DND-41 (cell line): ENCODE results near the gene KLHL3.

Source experiments
- EZH2 ChIP-seq: IDR thresholded peaks from 3 replicates; pipeline ENCODE4 v1.6.1; 2012; ENCODE audit warnings: borderline replicate concordance, low read depth, mild to moderate bottlenecking, moderate library complexity, low read length, inconsistent platforms; ENCODE audit not compliant: severe bottlenecking
- TF ChIP-seq, protein P1 (sequence below): IDR thresholded peaks from 2 replicates; pipeline ENCODE4 v1.5.1; 2012; ENCODE audit warnings: borderline replicate concordance, low read length, moderate library complexity, mild to moderate bottlenecking; ENCODE audit not compliant: poor library complexity, severe bottlenecking; ENCODE audit errors: extremely low read depth

GRCh38 chr5:137612576-137612975 is 123.3 kb downstream of the KLHL3 start:
- TF ChIP-seq, protein P1, sequence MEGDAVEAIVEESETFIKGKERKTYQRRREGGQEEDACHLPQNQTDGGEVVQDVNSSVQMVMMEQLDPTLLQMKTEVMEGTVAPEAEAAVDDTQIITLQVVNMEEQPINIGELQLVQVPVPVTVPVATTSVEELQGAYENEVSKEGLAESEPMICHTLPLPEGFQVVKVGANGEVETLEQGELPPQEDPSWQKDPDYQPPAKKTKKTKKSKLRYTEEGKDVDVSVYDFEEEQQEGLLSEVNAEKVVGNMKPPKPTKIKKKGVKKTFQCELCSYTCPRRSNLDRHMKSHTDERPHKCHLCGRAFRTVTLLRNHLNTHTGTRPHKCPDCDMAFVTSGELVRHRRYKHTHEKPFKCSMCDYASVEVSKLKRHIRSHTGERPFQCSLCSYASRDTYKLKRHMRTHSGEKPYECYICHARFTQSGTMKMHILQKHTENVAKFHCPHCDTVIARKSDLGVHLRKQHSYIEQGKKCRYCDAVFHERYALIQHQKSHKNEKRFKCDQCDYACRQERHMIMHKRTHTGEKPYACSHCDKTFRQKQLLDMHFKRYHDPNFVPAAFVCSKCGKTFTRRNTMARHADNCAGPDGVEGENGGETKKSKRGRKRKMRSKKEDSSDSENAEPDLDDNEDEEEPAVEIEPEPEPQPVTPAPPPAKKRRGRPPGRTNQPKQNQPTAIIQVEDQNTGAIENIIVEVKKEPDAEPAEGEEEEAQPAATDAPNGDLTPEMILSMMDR: no peak
- no peak for TF ChIP-seq EZH2
